NOMO-1 (cell line): ENCODE results near the gene LPP.

ENCODE experiments used
- DNase-seq, 2 experiments: peaks; one replicate each; lab custom pipeline; 2025; ENCODE audit not compliant: unreplicated experiment in 2 of 2; lab: John Stamatoyannopoulos, UW

Gene LPP

GRCh38 chr3:188489639-188490405, 335.9 kb downstream of the LPP start:
- DNase-seq, result peak in 1 of 2 experiments; percentile 59

DNA sequence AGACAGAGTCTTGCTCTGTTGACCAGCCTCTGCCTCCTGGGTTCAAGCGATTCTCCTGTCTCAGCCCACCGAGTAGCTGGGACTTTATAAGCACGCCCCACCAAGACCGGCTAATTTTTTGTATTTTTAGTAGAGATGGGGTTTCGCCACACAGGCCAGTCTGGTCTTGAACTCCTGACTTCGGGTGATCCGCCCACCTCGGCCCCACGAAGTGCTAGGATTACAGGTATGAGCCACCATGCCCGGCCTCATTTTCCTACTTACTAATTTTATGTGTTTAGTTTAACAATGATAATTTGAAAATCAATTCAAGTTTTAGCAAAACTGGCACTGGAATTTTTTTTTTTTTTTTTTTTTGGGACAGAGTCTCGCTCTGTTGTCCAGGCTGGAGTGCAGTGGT, 336.5 kb downstream of the LPP start:
- DNase-seq, result no peak

DNA sequence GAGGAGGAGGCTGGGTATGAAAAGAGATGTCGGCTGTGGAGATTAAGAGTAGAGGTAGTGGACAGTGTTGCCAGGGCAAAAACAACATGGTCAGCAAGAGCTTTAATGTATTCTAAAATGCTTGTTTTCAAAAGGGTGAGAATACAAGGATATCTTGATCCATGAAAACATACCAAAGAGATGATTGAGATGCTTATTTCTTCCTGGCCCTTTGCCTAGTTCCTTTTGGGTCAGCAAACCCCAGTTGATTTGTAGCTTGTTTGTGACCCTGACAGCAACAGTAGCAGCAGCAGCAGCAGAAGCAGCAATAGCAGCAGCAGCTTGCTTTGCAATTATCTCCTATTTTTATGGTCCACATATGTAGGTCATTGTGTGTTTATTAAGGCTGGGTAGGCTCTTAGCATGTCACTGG, 337.3 kb downstream of the LPP start:
- no peak for DNase-seq

- no peak for DNase-seq
These were observed 342.4 kb downstream of the LPP start for GRCh38 chr3:188496390-188496789.

DNA sequence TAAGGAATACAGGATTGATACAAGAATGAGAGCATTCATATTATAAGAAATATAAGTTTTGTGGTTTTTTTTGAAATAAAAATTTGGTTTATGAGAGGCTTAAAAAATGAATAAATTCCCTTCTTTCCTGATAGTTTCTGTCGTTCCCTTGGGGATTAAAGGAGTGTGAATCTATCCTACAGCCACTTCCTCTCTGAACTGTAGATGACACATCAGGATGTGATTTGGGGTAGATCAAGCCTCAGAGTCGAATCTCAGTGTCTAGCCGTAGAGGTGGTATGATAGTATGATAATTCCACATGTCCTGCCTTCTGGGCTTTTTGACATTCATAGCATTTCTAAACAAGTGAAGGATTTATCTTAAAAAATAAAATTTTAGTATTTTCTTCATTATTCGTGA, 343.1 kb downstream of the LPP start:
- no peak for DNase-seq

GRCh38 chr3:188503647-188504046, 349.7 kb downstream of the LPP start:
- DNase-seq, result no peak

- no peak for DNase-seq
These were observed 351.2 kb downstream of the LPP start for GRCh38 chr3:188505151-188505550.

DNA sequence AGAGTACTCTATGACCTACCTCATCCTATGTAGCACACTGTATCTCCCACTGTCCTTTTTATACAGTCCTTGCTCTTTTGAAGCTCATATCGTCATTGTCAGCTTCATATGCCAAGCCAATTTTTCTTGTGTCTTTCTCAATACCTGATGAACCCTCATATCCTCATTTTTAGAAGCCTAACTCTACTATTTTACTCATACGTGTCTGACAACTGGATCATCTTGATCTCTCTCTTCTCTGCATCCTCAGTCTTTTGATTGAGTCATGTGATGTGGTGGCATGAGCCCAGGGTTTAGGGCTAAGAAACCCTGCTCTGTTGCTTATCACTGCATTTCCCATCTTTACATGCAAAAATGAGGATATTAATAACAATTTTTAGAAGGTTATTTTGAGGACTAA, 352.0 kb downstream of the LPP start:
- DNase-seq, result no peak

GRCh38 chr3:188506446-188506845, 352.5 kb downstream of the LPP start:
- no peak for DNase-seq

DNA sequence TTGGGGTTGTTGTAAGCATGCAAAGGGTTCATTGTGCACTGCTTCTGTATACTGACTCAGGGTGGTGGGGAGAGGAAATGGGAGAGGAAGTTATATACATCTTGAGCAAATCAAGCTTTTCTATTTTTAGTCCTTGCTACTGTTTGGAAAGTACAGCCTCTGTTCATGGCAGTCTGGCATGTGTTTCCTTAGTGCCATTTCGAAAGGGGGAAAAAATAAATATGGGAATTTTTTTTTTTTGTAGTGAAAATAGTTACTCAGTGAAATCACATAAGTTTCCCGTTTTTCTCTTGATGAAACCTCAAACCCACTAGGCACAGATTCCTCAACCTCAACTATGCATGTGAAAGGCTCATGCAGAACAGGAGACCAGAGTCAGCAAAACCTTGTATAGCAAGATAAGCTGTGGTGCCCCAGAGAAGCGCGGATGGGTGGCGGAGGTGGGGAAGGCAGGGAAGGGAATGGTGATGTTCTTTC, 353.3 kb downstream of the LPP start:
- peak; percentile 92 to 93 for DNase-seq

DNA sequence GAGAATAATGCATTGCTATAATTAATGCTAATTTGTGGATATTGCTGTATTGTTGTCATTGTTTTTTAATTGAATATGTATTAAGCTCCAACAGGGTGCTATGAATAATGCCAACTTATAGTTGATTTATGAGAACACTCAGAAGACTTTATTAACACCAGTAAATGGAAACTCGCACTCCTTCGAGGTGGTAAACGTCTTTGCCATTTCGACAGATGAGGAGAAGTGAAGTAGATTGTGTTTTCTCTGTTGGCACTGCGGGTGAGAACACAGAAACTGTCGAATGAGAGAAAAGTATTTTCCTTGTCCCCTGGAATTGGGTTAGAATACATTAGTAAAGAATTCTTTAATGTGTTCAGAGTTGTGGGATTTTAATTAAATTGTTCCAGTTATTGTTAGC, 354.5 kb downstream of the LPP start:
- no peak for DNase-seq

GRCh38 chr3:188509316-188509715, 355.4 kb downstream of the LPP start:
- DNase-seq, result no peak

- no peak for DNase-seq
These were observed 356.4 kb downstream of the LPP start for GRCh38 chr3:188510366-188510765.

DNA sequence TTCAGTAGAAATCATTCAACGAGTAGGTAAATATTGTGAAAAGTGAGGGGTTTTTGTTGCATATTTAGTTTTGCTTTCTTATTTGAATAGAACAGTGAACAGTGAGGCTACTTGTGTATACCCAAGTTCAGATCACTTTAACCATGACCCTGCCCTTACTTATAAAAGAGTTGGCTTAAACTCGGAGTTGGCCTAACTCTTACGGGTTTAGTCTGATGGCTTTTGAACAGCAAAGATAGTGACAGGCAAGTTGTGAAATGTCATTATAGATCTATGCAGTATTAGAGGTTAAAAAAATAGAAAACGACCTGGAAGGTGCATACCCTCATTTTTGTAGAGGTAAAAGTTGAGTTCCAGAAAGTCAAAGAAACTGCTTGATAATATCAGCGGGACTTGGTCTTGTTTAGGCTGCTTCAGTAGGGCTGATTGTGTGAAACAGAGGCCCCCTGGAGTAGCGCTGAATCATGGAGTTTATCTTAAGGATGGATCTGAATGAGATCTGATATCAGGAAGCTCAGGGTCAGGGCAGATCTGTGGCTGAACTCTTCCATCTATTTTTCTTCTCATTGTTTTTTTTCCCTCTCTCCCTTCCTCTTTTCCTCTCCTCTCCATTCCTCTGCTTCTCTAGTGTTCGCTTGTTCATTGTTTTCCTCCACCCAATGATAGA, 359.8 kb downstream of the LPP start:
- no peak for DNase-seq

- DNase-seq, result no peak
These were observed 362.6 kb downstream of the LPP start for GRCh38 chr3:188516515-188516914.

GRCh38 chr3:188518416-188518815, 364.5 kb downstream of the LPP start:
- no peak for DNase-seq

- peak; percentile 23 to 49 for DNase-seq
These were observed 365.0 kb downstream of the LPP start for GRCh38 chr3:188518835-188519452.

DNA sequence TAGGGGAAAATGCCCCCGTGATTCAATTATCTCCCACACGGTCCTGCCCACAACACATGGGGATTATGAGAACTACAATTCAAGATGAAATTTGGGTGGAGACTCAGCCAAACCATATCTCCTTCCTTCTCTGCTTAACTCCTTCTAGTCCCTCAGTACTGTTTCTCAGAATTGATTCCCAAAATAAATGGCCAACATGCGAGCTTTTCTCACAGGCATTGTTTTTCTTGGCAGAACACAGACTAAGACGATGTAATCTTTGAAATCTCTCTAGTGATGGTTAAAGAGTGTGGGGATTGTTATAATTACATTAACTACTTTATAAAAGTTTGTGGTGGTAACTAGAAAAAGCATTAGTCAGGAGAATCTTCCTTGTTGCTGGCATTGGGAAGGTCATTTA, 366.5 kb downstream of the LPP start:
- DNase-seq, result no peak

GRCh38 chr3:188522115-188522514, 368.2 kb downstream of the LPP start:
- no peak for DNase-seq

DNA sequence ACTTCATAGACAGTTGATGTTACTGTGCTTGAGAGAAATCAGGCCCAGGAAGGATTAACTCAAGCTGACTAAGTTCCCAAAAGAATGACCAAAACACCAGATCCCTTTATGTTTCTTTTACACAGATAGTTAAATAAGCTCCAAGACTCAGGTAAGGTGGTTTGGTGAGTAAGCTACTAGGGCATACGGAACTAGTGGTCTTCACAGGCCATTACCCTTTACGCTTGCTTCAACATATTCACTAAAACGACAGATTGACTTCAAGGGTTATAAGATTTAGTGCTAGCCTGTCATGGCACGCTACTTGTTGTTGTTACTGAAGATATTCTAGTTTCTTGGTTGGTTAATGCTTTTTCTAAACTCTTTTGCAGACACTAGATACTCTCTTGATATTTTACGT, 369.3 kb downstream of the LPP start:
- no peak for DNase-seq

- no peak for DNase-seq
These were observed 370.1 kb downstream of the LPP start for GRCh38 chr3:188524052-188524451.

DNA sequence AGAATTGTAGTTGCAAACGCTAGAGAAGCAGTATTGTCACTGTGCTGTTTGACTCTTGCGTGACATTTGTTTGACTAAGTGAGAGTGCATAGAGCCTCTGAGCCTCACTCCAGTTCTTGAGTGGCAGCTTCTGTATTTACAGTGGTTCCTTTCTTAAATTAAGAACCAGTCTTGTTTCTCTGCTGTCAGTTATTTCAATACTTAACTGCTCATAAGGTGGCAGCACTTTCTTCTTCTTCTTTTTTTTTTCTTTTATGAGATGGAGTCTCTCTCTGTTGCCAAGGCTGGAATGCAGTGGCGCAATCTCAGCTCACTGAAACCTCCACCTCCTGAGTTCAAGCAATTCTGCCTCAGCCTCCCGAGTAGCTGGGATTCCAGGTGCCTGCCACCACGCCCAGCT, 372.1 kb downstream of the LPP start:
- peak; percentile 33 to 75 for DNase-seq
